ENCODE measurements around the gene IZUMO1.

- no peak for TF ChIP-seq CTCF (IDR thresholded peaks at IDR 0.05 in 4 of 5, conservative IDR thresholded peaks at IDR 0.05 in 1 of 5)
- TF ChIP-seq POLR2A (IDR thresholded peaks at IDR 0.05) = no peak
These were observed 9.5 kb upstream of the IZUMO1 start for GRCh38 chr19:48756212-48756611.

All from gastrocnemius medialis (tissue), 4 donors.